ENCODE results near the gene MRPL10.

DNA sequence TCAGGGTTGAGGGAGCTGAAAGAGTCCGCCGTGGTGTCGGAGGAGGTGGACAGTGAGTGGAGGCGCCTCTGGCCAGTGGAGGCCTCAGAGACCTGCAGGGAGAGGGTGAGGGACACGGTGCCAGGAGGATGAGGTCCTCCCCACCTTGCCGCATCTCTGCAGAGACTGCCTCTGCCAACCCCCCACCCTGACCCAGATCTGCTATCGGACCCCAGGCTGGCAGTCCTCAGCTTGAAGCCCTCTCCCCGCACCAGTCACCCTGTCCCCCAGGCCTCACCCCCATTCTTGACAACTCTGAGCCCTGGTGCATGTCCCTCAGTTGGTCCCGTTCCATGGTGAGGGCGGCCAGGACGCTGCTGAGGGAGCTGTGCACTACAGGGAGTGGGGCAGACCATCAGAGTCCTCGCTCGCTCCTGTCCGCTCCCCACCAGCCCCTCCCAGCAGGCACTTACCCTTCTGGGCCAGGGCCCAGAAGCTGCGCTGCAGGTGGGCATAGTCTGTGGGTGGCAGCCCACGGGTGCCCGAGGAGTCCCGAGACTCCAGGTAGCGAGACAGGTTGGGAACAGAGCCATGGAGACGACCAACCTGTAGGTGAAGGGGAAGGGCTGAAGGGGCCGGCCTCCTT lies 15.1 kb downstream of the MRPL10 start:
- TF ChIP-seq, protein P1, sequence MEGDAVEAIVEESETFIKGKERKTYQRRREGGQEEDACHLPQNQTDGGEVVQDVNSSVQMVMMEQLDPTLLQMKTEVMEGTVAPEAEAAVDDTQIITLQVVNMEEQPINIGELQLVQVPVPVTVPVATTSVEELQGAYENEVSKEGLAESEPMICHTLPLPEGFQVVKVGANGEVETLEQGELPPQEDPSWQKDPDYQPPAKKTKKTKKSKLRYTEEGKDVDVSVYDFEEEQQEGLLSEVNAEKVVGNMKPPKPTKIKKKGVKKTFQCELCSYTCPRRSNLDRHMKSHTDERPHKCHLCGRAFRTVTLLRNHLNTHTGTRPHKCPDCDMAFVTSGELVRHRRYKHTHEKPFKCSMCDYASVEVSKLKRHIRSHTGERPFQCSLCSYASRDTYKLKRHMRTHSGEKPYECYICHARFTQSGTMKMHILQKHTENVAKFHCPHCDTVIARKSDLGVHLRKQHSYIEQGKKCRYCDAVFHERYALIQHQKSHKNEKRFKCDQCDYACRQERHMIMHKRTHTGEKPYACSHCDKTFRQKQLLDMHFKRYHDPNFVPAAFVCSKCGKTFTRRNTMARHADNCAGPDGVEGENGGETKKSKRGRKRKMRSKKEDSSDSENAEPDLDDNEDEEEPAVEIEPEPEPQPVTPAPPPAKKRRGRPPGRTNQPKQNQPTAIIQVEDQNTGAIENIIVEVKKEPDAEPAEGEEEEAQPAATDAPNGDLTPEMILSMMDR (IDR thresholded peaks at IDR 0.05) = no peak
- no peak for TF ChIP-seq ZFX (IDR thresholded peaks at IDR 0.05; ENCODE audit: borderline replicate concordance)

Data from 22Rv1 (cell line).